HG03025 (cell line): Measurements from ENCODE around the gene PCBP2.

Source experiments
- ATAC-seq: cut with Tn5 transposase; IDR thresholded peaks from one replicate; pipeline ENCODE4 v1.9.1; 2021; ENCODE audit warnings: mild to moderate bottlenecking, moderate library complexity; ENCODE audit not compliant: unreplicated experiment, low FRiP score

Gene PCBP2

GRCh38 chr12:53505555-53506449 lies 53.9 kb downstream of the PCBP2 start:
- no peak for ATAC-seq

- ATAC-seq = no peak
Measured at GRCh38 chr12:53506450-53506785, 54.5 kb downstream of the PCBP2 start.

- no peak for ATAC-seq
Measured at GRCh38 chr12:53506881-53507602, 55.1 kb downstream of the PCBP2 start, which contains the start of gene NPFF. Gene NPFF (minus strand): TSS chr12:53507484. CDS start chr12:53507474, 10 bp downstream.

- ATAC-seq = no peak
Measured at GRCh38 chr12:53507603-53507885, 55.6 kb downstream of the PCBP2 start.

GRCh38 chr12:53508534-53509170 lies 56.8 kb downstream of the PCBP2 start:
- no peak for ATAC-seq

- no peak for ATAC-seq
Measured at GRCh38 chr12:53510181-53510812, 58.4 kb downstream of the PCBP2 start.

- no peak for ATAC-seq
Measured at GRCh38 chr12:53513712-53514410, 62.0 kb downstream of the PCBP2 start.

GRCh38 chr12:53514628-53515290 lies 62.9 kb downstream of the PCBP2 start:
- no peak for ATAC-seq

GRCh38 chr12:53515291-53515680 lies 63.4 kb downstream of the PCBP2 start:
- no peak for ATAC-seq

- ATAC-seq = no peak
Measured at GRCh38 chr12:53516758-53517455, 65.0 kb downstream of the PCBP2 start.

- ATAC-seq = no peak
Measured at GRCh38 chr12:53518381-53518780, 66.5 kb downstream of the PCBP2 start.

GRCh38 chr12:53523131-53523530 lies 71.2 kb downstream of the PCBP2 start:
- no peak for ATAC-seq

- ATAC-seq = no peak
Measured at GRCh38 chr12:53524476-53524875, 72.6 kb downstream of the PCBP2 start.

- ATAC-seq = no peak
Measured at GRCh38 chr12:53530061-53530460, 78.2 kb downstream of the PCBP2 start.
